MM.1S (cell line): ENCODE data around the gene DCAF11.

ENCODE experiments used
- CTCF ChIP-seq: fragments of 300-600 bp; sonication (generic); IDR thresholded peaks from 2 replicates; pipeline ENCODE4 v1.5.1; 2016; ENCODE audit warnings: antibody characterized with exemption, low read length, mixed read lengths
- EZH2 ChIP-seq: fragments of 300-600 bp; sonication (generic); optimal IDR thresholded peaks from 2 replicates; pipeline ENCODE3; 2017; ENCODE audit warnings: low read depth, mild to moderate bottlenecking, antibody characterized with exemption, low read length, mixed read lengths
- EZH2phosphoT487 ChIP-seq: fragments of 300-600 bp; sonication (generic); IDR thresholded peaks from 2 replicates; pipeline ENCODE4 v1.6.1; 2018; ENCODE audit warnings: antibody characterized with exemption, low read length

DNA sequence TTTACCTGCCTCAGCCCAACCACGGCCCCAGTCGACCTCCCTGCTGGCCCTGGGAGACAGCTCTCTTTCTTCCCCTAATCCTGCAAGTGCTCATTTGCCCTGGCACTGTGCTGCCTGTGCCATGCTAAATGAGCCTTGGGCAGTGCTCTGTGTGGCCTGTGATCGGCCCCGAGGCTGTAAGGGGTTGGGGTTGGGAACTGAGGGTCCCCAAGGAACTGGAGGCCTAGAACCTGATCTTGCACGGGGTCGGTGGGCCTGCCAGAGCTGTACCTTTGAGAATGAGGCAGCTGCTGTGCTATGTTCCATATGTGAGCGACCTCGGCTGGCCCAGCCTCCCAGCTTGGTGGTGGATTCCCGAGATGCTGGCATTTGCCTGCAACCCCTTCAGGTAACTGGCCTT is 35.5 kb downstream of the DCAF11 start:
- TF ChIP-seq EZH2 (no peak), CTCF (no peak), EZH2phosphoT487 (no peak)
